ENCODE results near the gene PAOX.

The PAOX gene

GRCh38 chr10:133439517-133440461, 60.7 kb downstream of the PAOX start:
- DNase-seq (ENCODE audit: low read depth in 2 of 2): no peak

- no peak for DNase-seq (ENCODE audit: low read depth in 2 of 2)
These were observed 61.7 kb downstream of the PAOX start for GRCh38 chr10:133440633-133441285.

All from fibroblast of skin of left biceps (primary cell).